Activated CD4-positive, alpha-beta T cell treated with anti-CD3 and anti-CD28 coated beads, Interleukin-2, amount 50 U/mL, for 24 hours (primary cell): Measurements from ENCODE around the gene F7.
A peak's percentile ranks its signal among the peaks of the same experiment; 100 is the strongest.
"Not testable (repeated sequence)": the region's sequence is repeated elsewhere in the genome, so short reads cannot be mapped to it uniquely, and the experiment has no call there.

ENCODE experiments used
- DNase-seq, 2 donors: peaks; one replicate each; pipeline ENCODE4 v3.0.0-alpha.2; 2020; ENCODE audit warnings: low read depth in 1 of 2, low spot score in 1 of 2

Gene F7

GRCh38 chr13:113150550-113151365, 45.2 kb downstream of the F7 start:
- DNase-seq = no peak

- no peak for DNase-seq
Observed at GRCh38 chr13:113151745-113152690, 46.4 kb downstream of the F7 start.

GRCh38 chr13:113152691-113152983, 47.0 kb downstream of the F7 start:
- DNase-seq = no peak

- no peak for DNase-seq
Observed at GRCh38 chr13:113152984-113153809, 47.6 kb downstream of the F7 start.

GRCh38 chr13:113153810-113154748, 48.5 kb downstream of the F7 start:
- peak in 1 of 2 donors; percentile 57 for DNase-seq

GRCh38 chr13:113155201-113155600, 49.6 kb downstream of the F7 start:
- no peak for DNase-seq

- DNase-seq = no peak
Observed at GRCh38 chr13:113155982-113156655, 50.5 kb downstream of the F7 start.

- DNase-seq = no peak
Observed at GRCh38 chr13:113157206-113157928, 51.8 kb downstream of the F7 start.

- DNase-seq = no peak
Observed at GRCh38 chr13:113157929-113158747, 52.5 kb downstream of the F7 start, which contains the start of gene PROZ. Gene PROZ, plus strand, starts transcription at chr13:113158648. Its CDS starts 13 bp downstream, at chr13:113158661.

GRCh38 chr13:113158946-113159345, 53.4 kb downstream of the F7 start:
- DNase-seq = no peak

- DNase-seq = no peak
Observed at GRCh38 chr13:113159701-113160100, 54.1 kb downstream of the F7 start.

GRCh38 chr13:113160983-113161382, 55.4 kb downstream of the F7 start:
- no peak for DNase-seq

- no peak for DNase-seq
Observed at GRCh38 chr13:113161433-113161832, 55.8 kb downstream of the F7 start.

- DNase-seq = not testable (repeated sequence)
Observed at GRCh38 chr13:113161975-113162374, 56.4 kb downstream of the F7 start.

- DNase-seq = no peak
Observed at GRCh38 chr13:113162783-113163685, 57.4 kb downstream of the F7 start.

GRCh38 chr13:113164492-113164891, 58.9 kb downstream of the F7 start:
- DNase-seq = no peak

GRCh38 chr13:113166266-113166665, 60.7 kb downstream of the F7 start:
- DNase-seq = no peak
